ENCODE results near the gene DPRX.
"Not testable (repeated sequence)": the region's sequence is repeated elsewhere in the genome, so short reads cannot be mapped to it uniquely, and the experiment has no call there.

Gene DPRX

GRCh38 chr19:53646144-53646543 is 14.3 kb downstream of the DPRX start:
- no peak for DNase-seq (ENCODE audit: low read depth)

- no peak for DNase-seq (ENCODE audit: low read depth)
Measured at GRCh38 chr19:53647350-53647749, 15.6 kb downstream of the DPRX start.

GRCh38 chr19:53647792-53648191 is 16.0 kb downstream of the DPRX start:
- DNase-seq (ENCODE audit: low read depth), result no peak

- no peak for DNase-seq (ENCODE audit: low read depth)
Measured at GRCh38 chr19:53649746-53650593, 18.2 kb downstream of the DPRX start.

- DNase-seq (ENCODE audit: low read depth), result no peak
Measured at GRCh38 chr19:53652476-53652875, 20.7 kb downstream of the DPRX start.

GRCh38 chr19:53655042-53655665 is 23.4 kb downstream of the DPRX start:
- no peak for DNase-seq (ENCODE audit: low read depth)

- DNase-seq (ENCODE audit: low read depth), result no peak
Measured at GRCh38 chr19:53657330-53657729, 25.5 kb downstream of the DPRX start.

- no peak for DNase-seq (ENCODE audit: low read depth)
Measured at GRCh38 chr19:53657778-53658177, 26.0 kb downstream of the DPRX start.

- no peak for DNase-seq (ENCODE audit: low read depth)
Measured at GRCh38 chr19:53659292-53659691, 27.5 kb downstream of the DPRX start.

GRCh38 chr19:53660584-53660983 is 28.8 kb downstream of the DPRX start:
- DNase-seq (ENCODE audit: low read depth), result no peak

- no peak for DNase-seq (ENCODE audit: low read depth)
Measured at GRCh38 chr19:53662209-53662608, 30.4 kb downstream of the DPRX start.

GRCh38 chr19:53664152-53664551 is 32.4 kb downstream of the DPRX start:
- no peak for DNase-seq (ENCODE audit: low read depth)

GRCh38 chr19:53664760-53665159 is 33.0 kb downstream of the DPRX start:
- no peak for DNase-seq (ENCODE audit: low read depth)

GRCh38 chr19:53666331-53666730 is 34.5 kb downstream of the DPRX start:
- DNase-seq (ENCODE audit: low read depth), result not testable (repeated sequence)

GRCh38 chr19:53668804-53669203 is 37.0 kb downstream of the DPRX start:
- DNase-seq (ENCODE audit: low read depth), result not testable (repeated sequence)

GRCh38 chr19:53670345-53670744 is 38.5 kb downstream of the DPRX start:
- DNase-seq (ENCODE audit: low read depth), result no peak

- DNase-seq (ENCODE audit: low read depth), result no peak
Measured at GRCh38 chr19:53671663-53672062, 39.9 kb downstream of the DPRX start.

Data from activated T-cell treated with anti-CD3 and anti-CD28 coated beads for 1 hour (primary cell).